ENCODE results near the gene ZMYM5.

DNA sequence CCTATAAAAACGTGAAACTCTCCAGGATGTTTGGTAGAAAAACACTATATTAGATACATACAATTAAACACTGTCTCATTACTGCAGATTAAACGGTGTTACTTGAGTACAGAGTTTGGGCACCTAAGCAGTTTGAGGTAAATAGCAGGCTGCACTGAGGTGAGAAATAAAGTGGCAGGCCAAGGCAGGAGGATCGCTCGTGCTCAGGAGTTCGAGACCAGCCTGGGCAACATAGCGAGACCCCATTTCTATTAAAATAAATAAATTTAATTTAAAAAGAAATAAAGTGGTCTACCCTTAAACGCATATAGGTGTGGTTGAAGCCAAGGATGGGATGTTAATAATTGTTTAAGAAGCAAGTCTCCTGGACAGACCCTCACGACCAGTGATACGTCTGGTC, 81.9 kb downstream of the ZMYM5 start:
- TF ChIP-seq POLR2AphosphoS5 (IDR thresholded peaks at IDR 0.05), result no peak
- TF ChIP-seq, protein P1, sequence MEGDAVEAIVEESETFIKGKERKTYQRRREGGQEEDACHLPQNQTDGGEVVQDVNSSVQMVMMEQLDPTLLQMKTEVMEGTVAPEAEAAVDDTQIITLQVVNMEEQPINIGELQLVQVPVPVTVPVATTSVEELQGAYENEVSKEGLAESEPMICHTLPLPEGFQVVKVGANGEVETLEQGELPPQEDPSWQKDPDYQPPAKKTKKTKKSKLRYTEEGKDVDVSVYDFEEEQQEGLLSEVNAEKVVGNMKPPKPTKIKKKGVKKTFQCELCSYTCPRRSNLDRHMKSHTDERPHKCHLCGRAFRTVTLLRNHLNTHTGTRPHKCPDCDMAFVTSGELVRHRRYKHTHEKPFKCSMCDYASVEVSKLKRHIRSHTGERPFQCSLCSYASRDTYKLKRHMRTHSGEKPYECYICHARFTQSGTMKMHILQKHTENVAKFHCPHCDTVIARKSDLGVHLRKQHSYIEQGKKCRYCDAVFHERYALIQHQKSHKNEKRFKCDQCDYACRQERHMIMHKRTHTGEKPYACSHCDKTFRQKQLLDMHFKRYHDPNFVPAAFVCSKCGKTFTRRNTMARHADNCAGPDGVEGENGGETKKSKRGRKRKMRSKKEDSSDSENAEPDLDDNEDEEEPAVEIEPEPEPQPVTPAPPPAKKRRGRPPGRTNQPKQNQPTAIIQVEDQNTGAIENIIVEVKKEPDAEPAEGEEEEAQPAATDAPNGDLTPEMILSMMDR (IDR thresholded peaks at IDR 0.05), result no peak
- no peak for TF ChIP-seq POLR2A (IDR thresholded peaks at IDR 0.05)

Data from breast epithelium (tissue), 3 donors.